Muscle layer of duodenum (tissue), 2 donors: ENCODE data around the gene MYO3B.

Source experiments
- H3K27ac ChIP-seq: one replicate; pipeline ENCODE4 v1.7.0; 2013; ENCODE audit warnings: mild to moderate bottlenecking, low read length
- H3K27me3 ChIP-seq: one replicate; pipeline ENCODE4 v1.7.0; 2013; ENCODE audit warnings: low read depth, mild to moderate bottlenecking, control low read depth, low read length
- H3K36me3 ChIP-seq, 2 donors: one replicate each; pipeline ENCODE4 v1.7.0; 2013; ENCODE audit warnings: low read length in 2 of 2, control low read depth in 1 of 2, mild to moderate bottlenecking in 1 of 2; ENCODE audit not compliant: insufficient read depth in 2 of 2, control insufficient read depth in 1 of 2
- H3K4me1 ChIP-seq, 2 donors: one replicate each; pipeline ENCODE4 v1.7.0; 2013; ENCODE audit warnings: low read length in 2 of 2, mild to moderate bottlenecking in 2 of 2, control low read depth in 1 of 2, moderate library complexity in 1 of 2; ENCODE audit not compliant: insufficient read depth in 2 of 2, control insufficient read depth in 1 of 2
- H3K4me3 ChIP-seq, 2 donors: one replicate each; pipeline ENCODE4 v1.7.0; 2013; ENCODE audit warnings: low read length in 2 of 2, low read depth in 1 of 2, mild to moderate bottlenecking in 1 of 2
- H3K9me3 ChIP-seq, 2 donors: one replicate each; pipeline ENCODE4 v1.7.0; 2013; ENCODE audit warnings: low read length in 2 of 2, control low read depth in 1 of 2, mild to moderate bottlenecking in 1 of 2; ENCODE audit not compliant: control insufficient read depth in 1 of 2
- donor health status: healthy.

The MYO3B gene

DNA sequence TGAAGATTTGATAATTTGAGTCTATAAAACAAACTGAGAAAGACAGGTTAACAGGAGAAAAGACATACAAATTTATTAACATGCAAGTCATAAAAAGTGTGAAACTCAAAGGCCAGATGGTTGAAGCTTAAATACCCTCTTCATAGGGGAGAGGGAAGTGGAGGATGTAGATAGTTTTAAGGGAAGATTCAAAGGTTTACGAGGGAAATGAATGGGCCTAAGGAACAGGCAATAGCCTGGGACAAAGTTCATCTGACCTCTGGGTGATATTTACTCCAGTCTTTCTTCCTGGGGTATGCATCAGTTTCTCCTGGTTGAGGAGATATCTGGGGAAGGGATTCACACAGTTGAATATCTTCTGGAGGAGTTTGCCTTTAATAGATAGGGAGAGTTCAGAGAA lies 322.2 kb downstream of the MYO3B start:
- Histone ChIP-seq H3K36me3 (no peaks in the 10 kb centered on the region), H3K9me3 (no peaks in the 10 kb centered on the region), H3K27ac (no peak overlapping the region), H3K4me1 (no peaks in the 10 kb centered on the region), H3K4me3 (no peak overlapping the region), H3K27me3 (peaks cover 3% of the 10 kb centered on the region)

DNA sequence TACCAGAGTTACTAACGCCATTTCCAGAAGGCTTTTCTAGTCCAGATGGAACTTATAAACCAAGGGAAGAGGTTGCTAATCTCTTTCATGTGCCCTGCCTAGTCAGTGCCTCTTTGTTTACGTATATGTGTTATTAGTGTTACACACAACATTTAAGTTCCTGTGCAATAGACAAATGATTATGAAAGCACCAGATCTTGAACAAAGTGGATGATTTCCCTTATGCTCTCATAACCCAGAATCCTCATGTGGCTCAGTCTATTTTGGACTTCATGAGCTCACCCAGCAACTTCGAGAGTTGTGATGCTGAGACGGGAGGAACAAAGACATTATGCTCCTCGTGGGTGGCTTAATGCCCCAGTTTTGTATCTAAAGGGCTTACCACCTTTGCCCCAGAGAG lies 322.8 kb downstream of the MYO3B start:
- Histone ChIP-seq H3K4me1 (no peaks in the 10 kb centered on the region), H3K9me3 (no peaks in the 10 kb centered on the region), H3K27ac (no peak overlapping the region), H3K36me3 (no peaks in the 10 kb centered on the region), H3K27me3 (peaks cover 2% of the 10 kb centered on the region), H3K4me3 (no peak overlapping the region)

DNA sequence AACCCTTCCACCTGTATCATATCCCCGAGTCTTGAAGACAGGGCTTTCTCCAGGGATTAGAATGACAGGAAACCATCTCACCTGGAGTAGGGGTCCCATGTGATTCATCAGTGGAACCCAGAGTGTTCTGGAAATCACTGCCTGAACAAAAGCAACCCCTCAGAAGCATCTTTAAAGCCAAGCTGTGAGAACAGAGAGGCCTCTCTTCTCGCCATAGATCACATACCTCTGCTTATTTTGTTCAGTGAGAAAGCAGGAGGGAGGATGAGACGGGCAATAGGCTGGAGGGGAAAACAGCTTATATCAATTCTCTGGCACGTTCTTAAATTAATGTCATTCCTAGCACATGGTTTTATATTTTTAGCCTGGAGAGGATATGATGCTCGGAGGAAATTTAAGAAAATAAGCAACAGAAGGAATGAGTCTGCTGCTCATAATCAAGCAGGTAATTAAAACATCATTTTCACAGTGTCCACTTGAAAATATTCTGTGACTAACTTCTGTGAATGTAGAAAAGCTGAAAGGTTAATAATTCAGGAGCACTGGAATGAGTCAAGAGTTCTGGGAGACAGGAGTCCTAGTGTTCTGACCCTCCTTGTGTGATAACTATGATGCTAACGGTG lies 323.6 kb downstream of the MYO3B start:
- Histone ChIP-seq H3K27ac (no peak overlapping the region), H3K4me3 (no peak overlapping the region), H3K9me3 (no peaks in the 10 kb centered on the region), H3K27me3 (no peaks in the 10 kb centered on the region), H3K4me1 (peaks cover 0 to 7% of the 10 kb centered on the region in 2 donors), H3K36me3 (no peaks in the 10 kb centered on the region)

DNA sequence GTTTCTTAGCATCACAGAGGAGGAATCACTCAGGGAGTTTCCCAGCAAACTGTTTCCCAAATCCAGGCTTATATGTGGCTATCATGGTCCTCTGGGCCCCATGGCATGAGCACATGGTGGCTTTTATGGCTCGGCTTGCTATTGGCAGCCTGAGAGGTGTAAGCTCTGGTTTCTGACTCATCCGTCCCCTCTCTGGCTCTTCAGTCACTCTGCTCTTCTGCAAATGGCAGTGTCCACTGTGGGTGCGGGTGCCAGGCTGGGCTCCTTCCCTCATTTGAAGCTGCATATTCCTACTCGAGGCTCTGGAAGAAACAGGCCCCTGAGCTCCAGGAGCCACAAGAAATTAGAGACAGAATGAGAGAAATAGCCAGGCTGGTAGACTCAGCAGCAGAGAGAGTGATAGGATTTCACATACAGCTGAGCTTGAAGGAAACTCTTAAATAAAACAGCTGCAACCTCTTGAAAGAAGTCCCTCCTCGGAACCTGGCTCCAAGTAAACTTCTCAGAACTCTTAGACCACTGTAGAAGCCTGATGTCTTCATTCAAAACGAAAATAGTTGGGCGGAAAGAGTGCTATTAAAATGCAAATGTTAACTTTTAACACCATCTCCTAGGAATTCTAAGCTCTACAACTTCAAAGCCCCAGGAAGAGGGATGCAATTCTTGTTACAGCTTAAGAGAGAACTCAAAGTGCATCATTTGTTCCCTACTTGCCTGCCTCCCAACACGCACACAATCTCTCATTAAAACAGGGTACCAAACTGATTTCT lies 324.6 kb downstream of the MYO3B start:
- Histone ChIP-seq H3K36me3 (no peaks in the 10 kb centered on the region), H3K9me3 (no peaks in the 10 kb centered on the region), H3K27ac (no peak overlapping the region), H3K4me1 (peaks cover 0 to 8% of the 10 kb centered on the region in 2 donors), H3K4me3 (no peak overlapping the region), H3K27me3 (no peaks in the 10 kb centered on the region)

DNA sequence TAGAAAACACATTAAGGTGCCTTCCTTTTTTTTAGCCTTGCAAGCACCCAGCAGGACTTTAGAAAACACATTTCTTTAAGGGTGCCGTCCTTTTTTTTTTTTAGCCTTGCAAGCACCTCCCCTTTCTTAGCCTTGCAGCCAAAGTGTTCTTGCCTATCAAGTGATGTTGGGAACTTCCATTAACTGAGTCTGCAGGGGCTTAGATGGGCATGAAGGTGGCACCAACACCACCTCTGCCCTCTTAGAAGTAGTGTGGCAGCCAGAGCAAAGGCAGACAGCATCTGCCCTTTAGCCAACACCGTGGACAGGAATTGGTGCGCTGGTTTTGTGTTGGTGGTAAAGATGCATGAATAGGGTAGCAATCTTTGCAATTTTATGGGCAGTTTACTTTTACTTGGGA lies 325.6 kb downstream of the MYO3B start:
- H3K4me1 ChIP-seq, result peaks cover 0 to 8% of the 10 kb centered on the region in 2 donors
- H3K4me3 ChIP-seq, result no peak overlapping the region
- no peak overlapping the region for H3K27ac ChIP-seq
- no peaks in the 10 kb centered on the region for H3K9me3 ChIP-seq
- no peaks in the 10 kb centered on the region for H3K36me3 ChIP-seq
- H3K27me3 ChIP-seq, result no peaks in the 10 kb centered on the region

DNA sequence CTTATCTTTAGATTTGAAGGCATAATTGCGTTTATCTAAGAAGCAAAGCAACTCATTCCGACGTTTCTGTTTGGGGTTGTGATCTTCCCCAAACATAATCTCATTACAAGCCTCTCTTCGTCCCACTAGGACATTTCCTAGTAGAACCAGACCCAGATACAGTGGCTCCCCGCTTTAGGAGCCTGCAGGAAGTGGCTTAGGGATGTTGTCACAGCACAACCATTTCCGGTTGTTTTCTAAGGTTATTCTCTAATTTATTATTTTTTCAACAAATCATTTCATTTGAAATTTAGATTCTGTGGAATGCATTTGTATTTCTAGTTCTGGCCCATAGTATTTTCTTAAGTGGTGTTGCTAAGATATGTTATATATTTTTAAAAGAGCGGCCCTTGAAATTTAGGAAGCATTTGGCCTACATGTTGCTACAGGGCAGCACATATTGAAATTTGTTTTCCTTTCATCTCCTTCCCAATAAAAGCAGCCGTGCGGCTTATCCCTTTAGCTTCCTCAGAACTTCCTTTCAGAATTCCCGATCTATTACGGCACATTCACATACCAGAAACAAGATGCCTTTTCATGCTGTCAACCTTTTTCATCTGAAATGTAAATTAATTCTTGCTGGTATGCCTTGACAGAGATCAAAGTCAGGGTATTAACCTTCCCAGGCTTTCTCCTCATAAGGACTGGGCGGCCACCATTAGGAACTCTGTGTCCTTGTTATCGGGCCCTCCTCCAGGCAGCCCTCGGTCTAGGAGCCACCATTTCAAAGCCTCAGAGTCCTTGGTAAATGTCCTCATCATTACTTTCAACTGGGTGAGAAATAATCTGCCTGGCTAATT lies 326.2 kb downstream of the MYO3B start:
- no peak overlapping the region for H3K4me3 ChIP-seq
- H3K4me1 ChIP-seq, result peaks cover 0 to 8% of the 10 kb centered on the region in 2 donors
- H3K27ac ChIP-seq, result no peak overlapping the region
- H3K27me3 ChIP-seq, result no peaks in the 10 kb centered on the region
- no peaks in the 10 kb centered on the region for H3K36me3 ChIP-seq
- no peaks in the 10 kb centered on the region for H3K9me3 ChIP-seq

DNA sequence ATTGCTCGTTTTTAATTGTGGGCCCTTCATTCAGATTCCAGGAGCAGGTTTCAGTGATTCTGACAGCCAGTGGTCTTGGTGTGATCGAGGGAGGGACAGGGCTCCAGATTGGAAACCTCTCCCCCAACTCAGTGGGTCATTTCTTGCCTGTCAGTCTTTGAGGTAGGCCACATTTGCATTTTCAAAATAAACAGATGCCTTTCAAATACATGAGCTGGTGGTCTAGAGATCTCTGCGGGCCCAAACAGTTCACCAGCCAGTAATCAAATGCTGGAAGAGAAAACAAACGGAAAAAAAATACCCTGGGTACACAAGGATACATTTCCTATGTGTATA lies 326.8 kb downstream of the MYO3B start:
- Histone ChIP-seq H3K36me3 (no peaks in the 10 kb centered on the region), H3K9me3 (no peaks in the 10 kb centered on the region), H3K27ac (no peak overlapping the region), H3K27me3 (no peaks in the 10 kb centered on the region), H3K4me3 (no peak overlapping the region), H3K4me1 (peaks cover 0 to 8% of the 10 kb centered on the region in 2 donors)

DNA sequence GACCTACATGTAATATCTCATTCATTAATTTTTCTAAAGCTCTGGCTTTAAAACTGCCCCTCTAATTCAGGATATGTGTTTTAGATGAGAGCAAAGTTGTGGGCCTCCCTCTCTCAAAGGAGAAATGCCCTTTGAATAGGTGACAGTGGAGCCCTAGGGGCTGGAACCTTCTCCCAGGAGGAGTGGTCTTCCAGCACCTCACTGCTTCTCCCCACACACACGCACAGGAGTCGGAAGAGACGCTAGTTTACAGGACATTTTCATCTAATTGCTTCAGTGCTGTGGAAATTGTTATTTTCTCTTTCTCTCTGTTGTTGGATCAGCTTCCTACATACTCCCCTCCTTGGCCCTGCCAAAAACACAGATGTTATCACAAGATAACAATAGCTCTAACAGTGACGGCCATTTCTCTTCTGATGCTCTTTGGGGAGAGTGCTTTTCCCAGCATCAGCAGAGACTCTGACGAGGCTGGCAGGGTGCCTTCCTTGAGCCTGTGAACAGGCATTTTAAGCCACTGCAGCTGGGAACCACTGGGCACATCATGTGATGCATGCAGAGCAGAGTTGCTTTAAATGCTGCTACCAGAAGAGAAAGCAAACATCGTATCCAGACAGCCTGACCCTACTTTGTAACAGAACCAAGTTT lies 327.8 kb downstream of the MYO3B start:
- H3K36me3 ChIP-seq, result no peaks in the 10 kb centered on the region
- H3K9me3 ChIP-seq, result no peaks in the 10 kb centered on the region
- H3K27ac ChIP-seq, result no peak overlapping the region
- peak overlapping the region in 1 of 2 donors; percentile 22 for H3K4me3 ChIP-seq
- peaks cover 0 to 8% of the 10 kb centered on the region in 2 donors for H3K4me1 ChIP-seq
- H3K27me3 ChIP-seq, result no peaks in the 10 kb centered on the region

DNA sequence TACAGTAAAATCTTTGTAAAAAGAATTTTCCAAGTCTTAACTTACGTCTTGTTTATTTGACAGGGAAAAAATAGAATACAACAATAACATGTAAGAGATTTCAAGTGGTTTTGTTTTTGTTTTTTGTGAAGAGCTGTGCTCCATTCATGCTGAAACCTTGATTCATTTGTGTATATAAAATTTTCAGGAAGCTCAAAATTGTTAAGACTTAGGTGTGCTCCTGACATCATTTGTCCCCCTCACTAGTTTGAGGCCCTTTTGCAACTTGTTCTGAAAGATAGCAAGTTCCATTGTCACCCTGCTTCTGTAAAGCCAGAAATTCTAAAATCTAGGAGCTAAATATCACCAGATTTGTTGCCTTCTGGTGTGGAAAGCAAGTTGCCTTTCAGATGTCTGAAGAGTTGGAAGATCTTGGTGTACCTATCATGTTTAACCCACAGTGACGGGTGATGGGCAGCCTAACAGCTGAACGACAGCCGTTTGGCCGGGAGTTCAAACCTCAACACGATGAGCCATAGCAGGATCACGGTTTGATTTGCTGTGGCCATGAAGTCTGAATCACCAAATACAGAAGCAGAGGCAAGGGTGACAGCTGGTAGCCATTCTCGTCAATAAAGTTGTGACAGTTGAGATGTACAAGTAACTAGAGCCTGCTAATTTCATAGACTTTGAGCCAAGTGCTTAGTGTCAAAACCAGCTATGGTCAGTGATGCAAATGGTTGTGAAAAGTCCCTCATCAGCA lies 331.7 kb downstream of the MYO3B start:
- Histone ChIP-seq H3K4me1 (peaks cover 0 to 8% of the 10 kb centered on the region in 2 donors), H3K27me3 (no peaks in the 10 kb centered on the region), H3K4me3 (no peak overlapping the region), H3K27ac (no peak overlapping the region), H3K9me3 (no peaks in the 10 kb centered on the region), H3K36me3 (no peaks in the 10 kb centered on the region)

DNA sequence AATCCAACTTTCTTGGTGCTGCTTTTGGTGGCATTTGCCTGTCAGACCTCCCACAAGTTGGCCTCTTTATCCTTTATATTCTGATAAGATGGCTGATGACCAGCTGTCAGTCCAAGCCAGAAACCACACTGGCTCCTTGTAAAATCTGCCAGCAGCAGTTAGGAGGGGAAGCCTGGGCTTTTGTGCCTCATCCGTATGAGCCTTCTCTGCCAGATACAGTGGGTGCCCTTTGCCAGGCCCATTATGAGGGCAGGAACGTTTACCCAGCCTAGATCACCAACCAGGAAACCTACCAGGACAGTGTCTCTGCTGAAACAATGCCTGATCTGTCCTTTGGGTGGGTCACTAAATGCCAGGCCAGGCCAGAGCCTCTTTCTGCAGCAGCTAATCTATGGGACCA lies 334.3 kb downstream of the MYO3B start:
- H3K27ac ChIP-seq, result no peak overlapping the region
- no peaks in the 10 kb centered on the region for H3K4me1 ChIP-seq
- H3K9me3 ChIP-seq, result no peaks in the 10 kb centered on the region
- no peak overlapping the region for H3K4me3 ChIP-seq
- H3K27me3 ChIP-seq, result no peaks in the 10 kb centered on the region
- H3K36me3 ChIP-seq, result no peaks in the 10 kb centered on the region
